Testis (tissue), 3 donors: ENCODE results near the gene IL10. TPM values are rescaled to one million over a fixed set of nuclear protein-coding genes. Genes with fewer than 3 reads are reported as not detected.

Experiments
- DNase-seq: peaks from one replicate; pipeline ENCODE4 v3.0.0-alpha.2; 2019
- H3K27ac ChIP-seq, 2 donors: fragments of 200-600 bp; sonication (generic); one replicate each; pipeline ENCODE4 v1.5.1; 2019
- H3K27me3 ChIP-seq: fragments of 200-600 bp; sonication (generic); one replicate; pipeline ENCODE4 v1.5.1; 2019
- H3K36me3 ChIP-seq: fragments of 200-600 bp; sonication (generic); one replicate; pipeline ENCODE4 v1.5.1; 2017; ENCODE audit warnings: low read depth; ENCODE audit errors: missing control alignments
- H3K4me1 ChIP-seq: fragments of 200-600 bp; sonication (generic); one replicate; pipeline ENCODE4 v1.5.1; 2019
- H3K4me3 ChIP-seq, 2 donors: fragments of 200-600 bp; sonication (generic); one replicate each; pipeline ENCODE4 v1.5.1; 2017 to 2019
- H3K9me3 ChIP-seq: fragments of 200-600 bp; sonication (generic); one replicate; pipeline ENCODE4 v1.5.1; 2017
- POLR2A ChIP-seq: fragments of 450-650 bp; IDR thresholded peaks from one replicate; pipeline ENCODE4 v1.6.1; 2017; ENCODE audit warnings: antibody characterized with exemption, mild to moderate bottlenecking, moderate library complexity
- WGBS, 2 donors: methylation state at CpG; one replicate each; pipeline ENCODE4 v1.1.5; 2018; 5-methylcytosine and 5-hydroxymethylcytosine counted together
- intact Hi-C: fragments of 100-400 bp; cut with DNase I; formaldehyde crosslinking; loops from one replicate; pipeline ENCODE4 v1.15.1; 2023; ENCODE audit warnings: low total_unique reads
- polyA plus RNA-seq: library from polyadenylated mRNA; stranded (reverse); fragments of 350-450 nt; fragmentation: Illumina TruSeq; extraction: RNeasy Lipid Tissue Mini Kit (QIAGEN cat#74804); gene quantifications from one replicate; pipeline ENCODE4 v1.2.3, GENCODE V29; 2014; ENCODE audit warnings: low read depth, low replicate concordance; ENCODE audit not compliant: insufficient read depth
- total RNA-seq, 2 donors: library from RNA; depleted of rRNA; stranded (reverse); fragments of >200 nt; gene quantifications; one replicate each; pipeline ENCODE4 v1.2.3, GENCODE V29; 2016
- TF ChIP-seq, protein P1 (sequence below), 3 experiments: fragments of 450-650 bp in 2 of 3; fragments of 200-600 bp in 1 of 3; sonication (generic) in 1 of 3; IDR thresholded peaks; one replicate each; pipeline ENCODE4 v1.5.1; 2016 to 2019; ENCODE audit warnings: antibody characterized with exemption in 3 of 3, mild to moderate bottlenecking in 2 of 3, moderate library complexity in 1 of 3

Gene IL10
- total and polyA plus RNA-seq, 3 donors from 2014 or later: 1.4 to 3.5 (median 1.7) TPM

DNA sequence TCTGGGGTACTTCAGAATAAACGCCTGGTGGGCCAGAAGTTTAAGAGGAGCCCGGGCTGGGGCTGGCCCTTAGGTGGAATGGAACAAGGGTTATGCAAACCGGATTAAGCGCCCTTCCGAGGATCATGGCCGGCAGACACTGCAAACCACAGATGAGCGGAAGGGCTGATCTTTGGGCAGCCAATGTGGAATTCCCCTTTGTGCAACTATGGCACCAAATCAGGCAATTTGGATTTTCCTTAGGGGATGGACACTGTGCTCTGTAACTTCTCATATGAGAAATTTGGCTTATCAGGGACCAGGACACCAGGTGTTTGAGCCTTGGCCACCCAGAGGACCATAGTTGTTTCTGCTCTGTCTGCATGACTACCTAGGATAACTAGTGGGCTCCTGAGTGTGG is 5.7 kb upstream of the IL10 start:
- TF ChIP-seq, protein P1, sequence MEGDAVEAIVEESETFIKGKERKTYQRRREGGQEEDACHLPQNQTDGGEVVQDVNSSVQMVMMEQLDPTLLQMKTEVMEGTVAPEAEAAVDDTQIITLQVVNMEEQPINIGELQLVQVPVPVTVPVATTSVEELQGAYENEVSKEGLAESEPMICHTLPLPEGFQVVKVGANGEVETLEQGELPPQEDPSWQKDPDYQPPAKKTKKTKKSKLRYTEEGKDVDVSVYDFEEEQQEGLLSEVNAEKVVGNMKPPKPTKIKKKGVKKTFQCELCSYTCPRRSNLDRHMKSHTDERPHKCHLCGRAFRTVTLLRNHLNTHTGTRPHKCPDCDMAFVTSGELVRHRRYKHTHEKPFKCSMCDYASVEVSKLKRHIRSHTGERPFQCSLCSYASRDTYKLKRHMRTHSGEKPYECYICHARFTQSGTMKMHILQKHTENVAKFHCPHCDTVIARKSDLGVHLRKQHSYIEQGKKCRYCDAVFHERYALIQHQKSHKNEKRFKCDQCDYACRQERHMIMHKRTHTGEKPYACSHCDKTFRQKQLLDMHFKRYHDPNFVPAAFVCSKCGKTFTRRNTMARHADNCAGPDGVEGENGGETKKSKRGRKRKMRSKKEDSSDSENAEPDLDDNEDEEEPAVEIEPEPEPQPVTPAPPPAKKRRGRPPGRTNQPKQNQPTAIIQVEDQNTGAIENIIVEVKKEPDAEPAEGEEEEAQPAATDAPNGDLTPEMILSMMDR (IDR thresholded peaks at IDR 0.05): no peak
- no peak for TF ChIP-seq POLR2A
- no peaks in the 10 kb centered on the region for H3K27me3 ChIP-seq
- no peaks in the 10 kb centered on the region for H3K36me3 ChIP-seq
- 60 to 89% methylated on average over 7 of the region's 7 CpGs for WGBS, 2 donors
- DNase-seq: no peak
- no peak overlapping the region for H3K27ac ChIP-seq
- H3K9me3 ChIP-seq: no peaks in the 10 kb centered on the region
- H3K4me1 ChIP-seq: no peaks in the 10 kb centered on the region
- no peak overlapping the region for H3K4me3 ChIP-seq
- intact Hi-C loops: no loop called here

DNA sequence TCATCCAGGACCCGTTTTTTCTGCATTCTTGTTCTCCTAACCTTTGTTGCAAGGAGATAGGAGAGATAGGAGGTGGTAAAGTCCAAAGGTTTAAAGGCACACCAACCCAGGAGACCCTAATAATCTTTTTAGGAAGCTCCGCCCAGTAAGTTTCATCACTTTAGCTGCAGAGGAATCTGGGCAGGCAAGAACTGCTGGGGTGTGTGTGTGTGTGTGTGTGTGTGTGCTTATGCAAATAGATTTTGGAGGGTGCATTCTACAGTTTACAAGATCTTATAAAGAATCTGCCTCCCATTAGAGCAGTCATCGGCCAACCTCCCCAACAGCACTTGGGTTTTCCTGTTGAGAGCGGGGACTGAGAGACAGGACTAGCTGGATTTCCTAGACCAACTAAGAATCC is 3.9 kb upstream of the IL10 start:
- H3K4me1 ChIP-seq: no peaks in the 10 kb centered on the region
- WGBS, 2 donors: 77 to 78% methylated on average over 4 of the region's 4 CpGs
- no peak for DNase-seq
- no peaks in the 10 kb centered on the region for H3K27me3 ChIP-seq
- no peaks in the 10 kb centered on the region for H3K9me3 ChIP-seq
- TF ChIP-seq POLR2A: no peak
- TF ChIP-seq, protein P1 (IDR thresholded peaks at IDR 0.05): no peak
- intact Hi-C loops: no loop called here
- H3K27ac ChIP-seq: no peak overlapping the region
- H3K36me3 ChIP-seq: no peaks in the 10 kb centered on the region
- no peak overlapping the region for H3K4me3 ChIP-seq

DNA sequence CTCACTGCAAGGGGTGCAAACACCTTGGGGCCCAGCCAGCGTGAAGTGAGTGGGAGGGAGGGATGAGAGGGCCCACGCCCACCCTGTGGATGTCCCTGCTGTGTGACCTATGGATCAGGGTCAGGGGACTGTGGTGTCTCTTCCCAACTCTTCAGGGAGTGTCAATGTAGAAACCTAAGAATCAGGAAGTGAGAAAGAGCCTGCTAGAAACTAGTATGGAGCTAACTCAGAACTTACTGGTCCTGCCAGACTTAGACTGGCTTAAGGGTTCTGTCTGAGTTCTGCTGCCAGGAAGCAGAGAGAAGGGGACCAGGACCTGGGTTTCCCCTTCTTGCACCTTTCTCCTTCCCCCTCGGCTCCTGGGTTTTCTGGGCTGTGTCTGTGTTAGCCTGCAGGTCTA is 1.8 kb upstream of the IL10 start:
- Histone ChIP-seq H3K4me3 (no peak overlapping the region), H3K27me3 (no peaks in the 10 kb centered on the region), H3K9me3 (no peaks in the 10 kb centered on the region), H3K36me3 (no peaks in the 10 kb centered on the region), H3K4me1 (no peaks in the 10 kb centered on the region), H3K27ac (no peak overlapping the region)
- WGBS, 2 donors: 64 to 82% methylated on average over 3 of the region's 3 CpGs
- intact Hi-C loops: no loop called here
- TF ChIP-seq, protein P1 (IDR thresholded peaks at IDR 0.05): no peak
- no peak for TF ChIP-seq POLR2A
- no peak for DNase-seq

DNA sequence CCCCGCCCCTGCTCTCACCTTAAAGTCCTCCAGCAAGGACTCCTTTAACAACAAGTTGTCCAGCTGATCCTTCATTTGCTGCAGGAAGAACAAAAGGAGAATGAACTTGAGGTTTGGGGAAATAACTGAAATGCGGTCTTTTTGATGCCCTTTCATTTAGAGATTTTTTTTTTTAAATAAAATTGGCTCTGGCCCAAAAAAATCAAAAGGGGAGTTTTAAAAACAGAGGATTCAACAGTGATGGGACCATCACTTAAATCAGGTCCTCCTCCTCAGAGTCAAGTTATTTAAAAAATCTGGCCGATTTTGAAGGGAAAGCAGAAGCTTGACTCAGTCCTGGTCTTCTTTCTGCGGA is 979 bp downstream of the IL10 start:
- no peaks in the 10 kb centered on the region for H3K27me3 ChIP-seq
- H3K9me3 ChIP-seq: no peaks in the 10 kb centered on the region
- TF ChIP-seq POLR2A: no peak
- TF ChIP-seq, protein P1 (IDR thresholded peaks at IDR 0.05): no peak
- H3K27ac ChIP-seq: no peak overlapping the region
- no peaks in the 10 kb centered on the region for H3K4me1 ChIP-seq
- H3K36me3 ChIP-seq: no peaks in the 10 kb centered on the region
- intact Hi-C loops: no loop called here
- 70 to 82% methylated on average over 4 of the region's 4 CpGs for WGBS, 2 donors
- H3K4me3 ChIP-seq: no peak overlapping the region
- DNase-seq: no peak

DNA sequence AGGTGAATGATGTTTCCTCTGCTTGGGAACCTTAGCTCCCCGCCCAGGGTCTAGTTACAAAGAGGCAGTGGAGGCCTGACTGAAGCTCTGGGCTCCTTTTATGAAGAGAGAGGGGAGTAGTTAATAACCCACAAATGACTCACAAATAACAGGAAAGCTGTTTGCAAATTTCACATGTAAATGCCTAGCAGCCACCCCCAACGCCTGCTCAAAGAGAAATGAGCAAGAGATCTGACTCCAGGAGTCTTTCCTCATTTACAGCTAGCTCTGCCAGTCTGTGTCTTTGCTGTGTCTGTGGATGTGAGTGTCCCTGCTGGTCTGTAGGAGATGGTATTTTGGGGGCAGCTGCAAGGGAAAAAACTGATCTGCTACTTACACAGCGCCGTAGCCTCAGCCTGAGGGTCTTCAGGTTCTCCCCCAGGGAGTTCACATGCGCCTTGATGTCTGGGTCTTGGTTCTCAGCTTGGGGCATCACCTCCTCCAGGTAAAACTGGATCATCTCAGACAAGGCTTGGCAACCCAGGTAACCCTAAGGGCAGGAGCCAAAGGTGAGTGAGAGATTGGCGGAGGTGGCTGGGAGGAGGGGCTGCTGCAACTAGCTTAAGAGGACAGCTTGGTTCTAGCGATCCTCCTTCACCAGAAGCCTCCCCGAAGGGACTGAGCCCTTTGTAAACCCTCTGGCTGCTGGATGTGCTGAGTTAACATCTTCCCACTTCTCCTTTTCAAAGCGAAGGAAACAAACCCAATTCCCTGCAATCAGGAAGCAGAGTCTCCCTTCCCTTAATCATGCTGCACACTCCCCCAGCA is 1.6 kb downstream of the IL10 start, which contains the start of gene IL19:
Gene IL19 (plus strand): TSS at position 243 of the 807 bp plus-strand sequence. CDS start 65,890 bp downstream, outside the sequence.
- no peak for DNase-seq
- intact Hi-C loops: no loop called here
- H3K27me3 ChIP-seq: no peaks in the 10 kb centered on the region
- no peak within 1 kb of the TSS for H3K27ac ChIP-seq
- H3K4me1 ChIP-seq: no peaks in the 10 kb centered on the region
- WGBS, 2 donors: 77 to 79% methylated on average over 6 to 9 of the region's 9 CpGs
- no peaks in the 10 kb centered on the region for H3K36me3 ChIP-seq
- no peaks in the 10 kb centered on the region for H3K9me3 ChIP-seq
- TF ChIP-seq, protein P1 (IDR thresholded peaks at IDR 0.05): no peak
- no peak for TF ChIP-seq POLR2A
- no peak within 1 kb of the TSS for H3K4me3 ChIP-seq
